ENCODE measurements around the gene CNTN6.

- no peak for TF ChIP-seq TAF1 (IDR thresholded peaks at IDR 0.05; ENCODE audit: borderline replicate concordance, insufficient read depth, low read length)
- TF ChIP-seq SIN3A (IDR thresholded peaks at IDR 0.05; ENCODE audit: borderline replicate concordance, insufficient read depth, low read length) = no peak
- TF ChIP-seq, protein P1, sequence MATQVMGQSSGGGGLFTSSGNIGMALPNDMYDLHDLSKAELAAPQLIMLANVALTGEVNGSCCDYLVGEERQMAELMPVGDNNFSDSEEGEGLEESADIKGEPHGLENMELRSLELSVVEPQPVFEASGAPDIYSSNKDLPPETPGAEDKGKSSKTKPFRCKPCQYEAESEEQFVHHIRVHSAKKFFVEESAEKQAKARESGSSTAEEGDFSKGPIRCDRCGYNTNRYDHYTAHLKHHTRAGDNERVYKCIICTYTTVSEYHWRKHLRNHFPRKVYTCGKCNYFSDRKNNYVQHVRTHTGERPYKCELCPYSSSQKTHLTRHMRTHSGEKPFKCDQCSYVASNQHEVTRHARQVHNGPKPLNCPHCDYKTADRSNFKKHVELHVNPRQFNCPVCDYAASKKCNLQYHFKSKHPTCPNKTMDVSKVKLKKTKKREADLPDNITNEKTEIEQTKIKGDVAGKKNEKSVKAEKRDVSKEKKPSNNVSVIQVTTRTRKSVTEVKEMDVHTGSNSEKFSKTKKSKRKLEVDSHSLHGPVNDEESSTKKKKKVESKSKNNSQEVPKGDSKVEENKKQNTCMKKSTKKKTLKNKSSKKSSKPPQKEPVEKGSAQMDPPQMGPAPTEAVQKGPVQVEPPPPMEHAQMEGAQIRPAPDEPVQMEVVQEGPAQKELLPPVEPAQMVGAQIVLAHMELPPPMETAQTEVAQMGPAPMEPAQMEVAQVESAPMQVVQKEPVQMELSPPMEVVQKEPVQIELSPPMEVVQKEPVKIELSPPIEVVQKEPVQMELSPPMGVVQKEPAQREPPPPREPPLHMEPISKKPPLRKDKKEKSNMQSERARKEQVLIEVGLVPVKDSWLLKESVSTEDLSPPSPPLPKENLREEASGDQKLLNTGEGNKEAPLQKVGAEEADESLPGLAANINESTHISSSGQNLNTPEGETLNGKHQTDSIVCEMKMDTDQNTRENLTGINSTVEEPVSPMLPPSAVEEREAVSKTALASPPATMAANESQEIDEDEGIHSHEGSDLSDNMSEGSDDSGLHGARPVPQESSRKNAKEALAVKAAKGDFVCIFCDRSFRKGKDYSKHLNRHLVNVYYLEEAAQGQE (IDR thresholded peaks at IDR 0.05; ENCODE audit: insufficient read depth in 1 of 2, low read depth in 2 of 2, low read length in 2 of 2) = no peak
Observed at GRCh38 chr3:1381647-1382036, 288.8 kb downstream of the CNTN6 start.
